GM13977 (cell line): Measurements from ENCODE around the gene DRGX.

Source experiments
- DNase-seq: peaks from one replicate; pipeline ENCODE4 v3.0.0; 2012; ENCODE audit warnings: low spot score
- in situ Hi-C: fragments of 300-500 bp; cut with MboI; formaldehyde crosslinking; loops from one replicate; pipeline ENCODE4 v1.12.0; 2022; ENCODE audit warnings: low sequenced_read_pairs, low pct_unique_long_range_greater_than_20kb, mixed read lengths, inconsistent platforms; ENCODE audit not compliant: unreplicated experiment
- TF ChIP-seq, protein P1 (sequence below): IDR thresholded peaks from 2 replicates; pipeline ENCODE4 v1.5.1; 2012; ENCODE audit warnings: mild to moderate bottlenecking, control low read depth; ENCODE audit not compliant: insufficient read depth; ENCODE audit errors: extremely low read depth, missing control alignments

The DRGX gene

DNA sequence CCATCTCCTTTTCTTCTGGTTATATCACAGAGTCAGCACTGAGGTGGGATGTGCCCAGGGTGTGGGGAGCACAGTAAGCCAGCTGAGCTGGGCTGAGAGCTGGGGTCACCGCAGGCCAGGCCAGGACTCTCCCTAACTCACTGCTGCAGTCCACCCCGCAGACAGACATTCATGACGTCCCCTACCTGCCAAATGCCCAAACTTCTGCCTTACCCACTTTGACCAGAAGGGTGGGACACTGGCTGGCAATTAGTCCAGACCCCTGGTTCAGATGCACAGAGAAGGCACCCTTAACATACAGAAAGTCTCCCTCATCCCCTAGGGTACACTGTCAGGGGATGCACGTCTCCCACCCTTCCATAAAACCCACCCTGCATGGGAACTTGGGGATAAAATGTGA, 2.1 kb downstream of the DRGX start:
- in situ Hi-C loops = no loop called here
- no peak for DNase-seq
- TF ChIP-seq, protein P1, sequence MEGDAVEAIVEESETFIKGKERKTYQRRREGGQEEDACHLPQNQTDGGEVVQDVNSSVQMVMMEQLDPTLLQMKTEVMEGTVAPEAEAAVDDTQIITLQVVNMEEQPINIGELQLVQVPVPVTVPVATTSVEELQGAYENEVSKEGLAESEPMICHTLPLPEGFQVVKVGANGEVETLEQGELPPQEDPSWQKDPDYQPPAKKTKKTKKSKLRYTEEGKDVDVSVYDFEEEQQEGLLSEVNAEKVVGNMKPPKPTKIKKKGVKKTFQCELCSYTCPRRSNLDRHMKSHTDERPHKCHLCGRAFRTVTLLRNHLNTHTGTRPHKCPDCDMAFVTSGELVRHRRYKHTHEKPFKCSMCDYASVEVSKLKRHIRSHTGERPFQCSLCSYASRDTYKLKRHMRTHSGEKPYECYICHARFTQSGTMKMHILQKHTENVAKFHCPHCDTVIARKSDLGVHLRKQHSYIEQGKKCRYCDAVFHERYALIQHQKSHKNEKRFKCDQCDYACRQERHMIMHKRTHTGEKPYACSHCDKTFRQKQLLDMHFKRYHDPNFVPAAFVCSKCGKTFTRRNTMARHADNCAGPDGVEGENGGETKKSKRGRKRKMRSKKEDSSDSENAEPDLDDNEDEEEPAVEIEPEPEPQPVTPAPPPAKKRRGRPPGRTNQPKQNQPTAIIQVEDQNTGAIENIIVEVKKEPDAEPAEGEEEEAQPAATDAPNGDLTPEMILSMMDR = no peak

DNA sequence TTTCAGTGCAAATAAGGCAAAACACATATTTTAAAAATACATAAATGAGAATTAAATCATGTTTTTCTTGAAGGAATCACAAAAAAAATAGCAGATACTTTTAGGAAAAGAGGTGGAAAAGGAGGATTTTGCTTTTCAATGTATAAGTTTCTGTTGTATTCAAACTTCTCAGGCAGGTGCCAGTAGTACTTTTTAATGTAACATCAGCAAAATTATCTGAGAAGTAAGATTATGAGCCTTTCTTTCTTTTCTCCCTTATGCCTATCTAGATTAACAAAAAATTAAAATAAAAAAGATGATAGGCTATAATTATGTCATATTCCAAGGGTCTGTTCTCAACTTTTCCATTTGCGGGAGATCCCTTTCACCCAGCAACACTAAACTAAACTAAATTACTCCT, 2.6 kb downstream of the DRGX start:
- in situ Hi-C loops = no loop called here
- TF ChIP-seq, protein P1 = no peak
- no peak for DNase-seq

DNA sequence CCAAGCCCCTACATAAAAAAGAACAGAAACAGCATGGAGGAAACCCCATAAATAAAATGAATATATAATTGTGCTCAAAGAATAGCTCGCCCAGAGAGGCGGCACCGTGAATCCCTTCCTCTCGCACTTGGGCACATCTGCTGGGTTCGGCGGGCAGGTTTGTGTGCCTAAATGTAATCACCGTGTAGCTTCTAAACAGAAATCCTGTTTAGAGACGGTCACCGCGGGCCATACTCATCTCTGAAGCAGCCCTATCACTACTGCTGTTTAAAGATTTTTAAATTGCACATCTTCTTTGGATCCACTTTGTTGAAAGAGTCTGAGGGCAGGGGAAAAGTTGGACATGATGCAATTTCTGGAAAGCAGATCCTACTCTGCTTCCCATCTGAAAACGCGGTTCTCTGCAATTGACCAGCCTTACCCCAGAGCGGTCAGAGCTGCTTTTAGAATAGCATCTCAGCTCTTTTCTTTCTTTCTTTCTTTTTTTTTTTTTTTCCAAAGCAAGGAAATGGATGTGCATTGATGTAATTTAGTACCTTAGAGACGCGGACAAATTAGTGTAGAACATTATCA, 6.4 kb downstream of the DRGX start:
- in situ Hi-C loops = no loop called here
- DNase-seq = no peak
- TF ChIP-seq, protein P1 = no peak

DNA sequence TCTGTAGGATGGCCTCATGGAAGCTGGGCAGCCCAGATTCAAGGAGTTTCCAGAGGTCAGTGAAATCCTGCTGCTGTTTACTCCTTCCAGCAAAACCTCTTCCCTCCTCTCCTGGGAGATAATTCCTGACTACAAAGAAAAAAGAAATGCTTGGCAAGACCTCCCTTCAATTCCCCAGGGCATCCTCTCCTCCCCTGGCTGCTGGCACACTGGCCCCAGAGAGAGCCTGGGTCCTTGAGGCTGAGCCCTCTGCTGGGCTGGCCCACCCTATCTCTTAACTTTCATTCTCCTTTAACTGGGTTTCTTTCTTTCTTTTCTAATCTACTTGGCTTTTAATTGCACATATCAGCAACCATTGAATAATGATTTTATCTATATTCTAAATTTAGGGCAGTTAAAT, 7.7 kb downstream of the DRGX start:
- TF ChIP-seq, protein P1 = no peak
- no peak for DNase-seq
- in situ Hi-C loops = no loop called here

DNA sequence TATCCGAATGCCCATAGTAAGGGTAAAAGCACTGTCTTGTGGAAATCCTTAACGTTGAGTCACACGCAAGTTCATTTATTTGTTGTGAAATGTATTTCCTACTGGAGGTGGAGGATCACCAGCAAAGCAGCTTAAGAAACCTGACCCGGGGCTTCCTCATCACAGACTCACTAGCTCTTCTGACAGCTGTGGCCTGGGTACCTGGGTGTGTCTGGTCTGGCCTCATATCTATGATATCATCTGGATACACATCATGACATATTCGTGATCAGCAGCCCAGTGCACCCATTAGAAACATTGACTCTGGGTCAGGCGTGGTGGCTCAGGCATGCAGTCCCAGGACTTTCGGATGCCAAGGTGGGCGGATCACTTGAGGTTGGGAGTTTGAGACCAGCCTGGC, 8.8 kb downstream of the DRGX start:
- in situ Hi-C loops = no loop called here
- TF ChIP-seq, protein P1 = no peak
- DNase-seq = no peak

DNA sequence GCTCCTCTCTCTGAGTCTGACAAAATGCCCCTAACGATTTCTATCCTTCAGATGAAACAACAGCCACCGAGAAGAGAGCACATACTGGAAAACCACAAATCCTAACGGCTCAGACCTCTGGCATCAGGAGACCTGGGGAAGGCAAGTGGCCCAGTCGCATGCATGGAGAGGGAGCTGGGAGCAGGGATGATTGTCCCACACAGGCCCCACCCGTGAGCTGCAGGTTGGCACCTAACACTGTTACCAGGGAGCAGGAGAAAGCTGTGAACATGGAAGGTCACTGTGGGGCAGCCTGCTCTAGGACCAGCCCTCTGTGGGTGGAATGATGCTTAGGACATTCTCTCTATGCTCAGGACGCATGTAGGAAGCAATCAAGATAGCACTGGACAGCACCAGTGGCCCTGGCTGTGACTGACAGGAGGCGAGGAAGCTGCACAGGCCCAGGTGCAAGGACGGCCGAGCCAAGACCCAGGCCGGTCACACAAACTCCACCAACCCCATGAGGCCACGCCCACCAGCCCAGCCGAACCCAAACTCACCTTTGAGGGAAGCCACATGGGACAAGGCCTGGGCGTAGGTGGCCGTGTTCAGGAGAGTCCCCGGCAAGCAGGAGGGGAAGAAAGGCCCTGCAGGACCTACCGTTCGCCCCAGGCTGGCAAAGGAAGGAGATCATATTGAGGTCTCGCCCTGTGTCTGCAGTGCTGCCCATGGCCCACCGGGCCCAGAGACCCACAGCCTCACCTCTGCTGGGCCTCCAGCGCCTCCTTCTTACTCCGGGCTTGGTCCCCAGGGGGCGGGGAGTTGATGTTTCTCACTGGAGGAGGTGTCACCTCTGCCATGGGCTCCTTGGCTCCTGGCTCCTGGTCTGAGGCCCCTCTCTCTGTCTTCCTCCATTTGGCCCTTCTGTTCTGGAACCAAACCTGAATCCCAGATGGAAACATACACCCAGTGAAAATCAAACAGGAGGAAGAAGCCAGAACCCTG, 9.7 kb downstream of the DRGX start:
- in situ Hi-C loops = no loop called here
- TF ChIP-seq, protein P1 = no peak
- no peak for DNase-seq
